ENCODE data around the gene RAE1.

DNA sequence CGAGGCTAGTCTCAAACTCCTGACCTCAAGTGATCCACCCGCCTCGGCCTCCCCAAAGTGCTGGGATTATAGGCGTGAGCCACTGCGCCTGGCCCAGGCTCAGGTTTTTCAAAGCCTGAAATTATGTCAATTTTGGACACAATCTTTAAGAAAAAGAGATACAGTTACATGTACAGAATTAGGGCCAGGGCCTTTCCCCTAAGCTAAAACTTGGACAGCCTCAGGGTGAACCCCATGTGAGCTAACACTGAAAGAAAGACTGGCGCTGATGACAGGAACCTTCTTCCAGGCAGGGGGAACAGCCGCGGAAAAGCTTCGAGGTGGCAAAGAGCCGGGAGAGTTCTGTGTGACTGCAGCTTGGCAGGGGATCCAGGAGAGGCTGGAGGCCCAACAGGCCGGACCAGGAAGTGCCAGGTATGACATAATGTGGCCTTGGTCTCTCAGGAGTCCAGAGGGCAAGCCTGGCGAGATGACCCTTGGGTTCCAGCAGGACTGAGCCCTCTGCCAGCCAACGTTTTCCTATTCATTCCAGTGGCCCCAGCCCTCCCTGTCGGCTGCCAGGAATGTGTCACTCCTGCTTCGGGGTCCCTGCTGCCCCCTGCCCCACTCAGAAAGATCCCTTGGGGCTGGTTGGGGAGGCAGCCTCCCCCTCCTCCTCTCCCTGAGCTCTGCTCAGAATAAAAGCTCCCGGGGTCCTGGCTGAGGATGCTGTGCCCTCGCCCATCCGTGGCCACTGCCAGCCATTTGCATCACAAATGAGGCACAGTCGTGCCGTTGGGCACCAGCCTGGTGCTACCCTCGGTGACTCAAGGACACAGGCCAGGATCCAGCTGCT, 77.5 kb downstream of the RAE1 start:
- TF ChIP-seq, protein P1, sequence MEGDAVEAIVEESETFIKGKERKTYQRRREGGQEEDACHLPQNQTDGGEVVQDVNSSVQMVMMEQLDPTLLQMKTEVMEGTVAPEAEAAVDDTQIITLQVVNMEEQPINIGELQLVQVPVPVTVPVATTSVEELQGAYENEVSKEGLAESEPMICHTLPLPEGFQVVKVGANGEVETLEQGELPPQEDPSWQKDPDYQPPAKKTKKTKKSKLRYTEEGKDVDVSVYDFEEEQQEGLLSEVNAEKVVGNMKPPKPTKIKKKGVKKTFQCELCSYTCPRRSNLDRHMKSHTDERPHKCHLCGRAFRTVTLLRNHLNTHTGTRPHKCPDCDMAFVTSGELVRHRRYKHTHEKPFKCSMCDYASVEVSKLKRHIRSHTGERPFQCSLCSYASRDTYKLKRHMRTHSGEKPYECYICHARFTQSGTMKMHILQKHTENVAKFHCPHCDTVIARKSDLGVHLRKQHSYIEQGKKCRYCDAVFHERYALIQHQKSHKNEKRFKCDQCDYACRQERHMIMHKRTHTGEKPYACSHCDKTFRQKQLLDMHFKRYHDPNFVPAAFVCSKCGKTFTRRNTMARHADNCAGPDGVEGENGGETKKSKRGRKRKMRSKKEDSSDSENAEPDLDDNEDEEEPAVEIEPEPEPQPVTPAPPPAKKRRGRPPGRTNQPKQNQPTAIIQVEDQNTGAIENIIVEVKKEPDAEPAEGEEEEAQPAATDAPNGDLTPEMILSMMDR (conservative IDR thresholded peaks at IDR 0.05; ENCODE audit: low read depth, low read length): no peak
- TF ChIP-seq CHD1 (IDR thresholded peaks at IDR 0.05; ENCODE audit: low read depth, low read length): no peak
- no peak for TF ChIP-seq POLR2A (IDR thresholded peaks at IDR 0.05; ENCODE audit: low read depth, low read length)

All from IMR-90 (cell line).